ENCODE measurements around the gene ACD.

ACD gene

DNA sequence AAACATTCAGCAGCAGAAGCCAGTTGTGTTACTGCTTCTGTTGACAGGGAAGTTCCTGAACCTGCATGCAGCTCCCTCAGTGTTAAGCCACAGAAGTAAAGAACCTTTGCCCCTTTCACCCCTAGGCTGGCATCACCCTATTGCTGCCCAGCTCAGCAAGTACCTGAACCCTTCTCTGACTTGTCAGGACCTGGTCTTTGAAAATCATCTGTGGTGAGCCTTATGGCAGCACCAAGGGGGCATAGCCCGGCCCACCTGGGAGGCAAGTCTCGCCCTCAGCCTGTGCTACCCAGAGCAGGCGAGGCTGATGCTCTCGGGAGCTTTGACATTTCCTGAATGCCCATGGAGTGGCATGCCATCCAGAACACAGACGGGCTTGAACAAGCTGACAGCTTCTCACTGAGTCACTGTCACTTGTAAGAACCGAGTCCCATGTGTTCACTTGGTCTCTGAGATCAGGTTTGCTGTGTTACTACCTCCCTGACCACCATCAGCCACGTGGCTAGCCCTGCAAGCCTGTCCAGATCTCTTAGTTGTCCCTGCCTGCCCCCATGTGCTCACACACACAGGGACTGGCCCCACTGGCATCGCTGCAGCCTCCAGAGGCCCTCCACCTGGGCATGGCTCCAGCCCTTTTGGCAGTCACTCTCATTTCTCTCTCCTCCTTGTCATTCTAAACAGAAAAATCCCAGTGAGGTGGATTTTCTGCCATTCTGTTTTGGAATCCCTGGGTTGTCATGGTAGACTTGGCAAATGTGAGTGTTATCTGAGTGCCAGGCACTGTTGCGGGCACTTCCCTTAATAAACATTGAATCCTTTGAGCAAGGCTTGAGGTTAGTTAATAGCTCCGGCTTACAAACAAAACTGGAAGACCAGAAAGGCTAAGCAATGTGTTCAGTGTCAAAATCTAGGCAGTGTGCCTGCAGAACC, 18.0 kb downstream of the ACD start:
- Histone ChIP-seq H3K27me3 (ENCODE audit: insufficient read depth, insufficient read length) (peaks cover 28% of the 10 kb centered on the region), H3K4me1 (ENCODE audit: insufficient read depth, insufficient read length) (peaks cover 8% of the 10 kb centered on the region), H3K36me3 (ENCODE audit: insufficient read depth, insufficient read length, low read length) (peaks cover 26% of the 10 kb centered on the region), H3K4me3 (ENCODE audit: insufficient read length, low read depth) (no peak overlapping the region), H3K9me3 (ENCODE audit: insufficient read depth, low read length) (no peaks in the 10 kb centered on the region), H3K9ac (ENCODE audit: insufficient read length, low read depth) (peak overlapping the region; percentile 8)
- no peak for DNase-seq (ENCODE audit: low read depth, low spot score)
- no peak for TF ChIP-seq ZNF274 (IDR thresholded peaks at IDR 0.05; ENCODE audit: low read depth, low read length)

DNA sequence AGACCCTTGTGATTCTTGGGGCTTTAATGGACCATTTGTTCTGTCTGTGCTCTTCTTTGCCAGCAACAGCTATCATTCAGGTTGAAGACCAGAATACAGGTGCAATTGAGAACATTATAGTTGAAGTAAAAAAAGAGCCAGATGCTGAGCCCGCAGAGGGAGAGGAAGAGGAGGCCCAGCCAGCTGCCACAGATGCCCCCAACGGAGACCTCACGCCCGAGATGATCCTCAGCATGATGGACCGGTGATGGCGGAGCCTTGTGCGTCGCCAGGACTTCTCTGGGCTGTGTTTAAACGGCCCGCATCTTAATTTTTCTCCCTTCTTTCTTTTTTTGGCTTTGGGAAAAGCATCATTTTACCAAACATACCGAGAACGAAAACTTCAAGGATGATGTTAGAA, 22.4 kb downstream of the ACD start:
- Histone ChIP-seq H3K9ac (ENCODE audit: insufficient read length, low read depth) (no peak overlapping the region), H3K27me3 (ENCODE audit: insufficient read depth, insufficient read length) (no peaks in the 10 kb centered on the region), H3K4me3 (ENCODE audit: insufficient read length, low read depth) (no peak overlapping the region), H3K4me1 (ENCODE audit: insufficient read depth, insufficient read length) (no peaks in the 10 kb centered on the region), H3K9me3 (ENCODE audit: insufficient read depth, low read length) (no peaks in the 10 kb centered on the region), H3K36me3 (ENCODE audit: insufficient read depth, insufficient read length, low read length) (peaks cover 55% of the 10 kb centered on the region)
- TF ChIP-seq ZNF274 (IDR thresholded peaks at IDR 0.05; ENCODE audit: low read depth, low read length), result no peak
- no peak for TF ChIP-seq SUZ12 (IDR thresholded peaks at IDR 0.05; ENCODE audit: extremely low read depth, insufficient read depth, insufficient read length)
- no peak for TF ChIP-seq YY1 (IDR thresholded peaks at IDR 0.05; ENCODE audit: insufficient read depth, insufficient read length)
- DNase-seq (ENCODE audit: low read depth, low spot score), result no peak

DNA sequence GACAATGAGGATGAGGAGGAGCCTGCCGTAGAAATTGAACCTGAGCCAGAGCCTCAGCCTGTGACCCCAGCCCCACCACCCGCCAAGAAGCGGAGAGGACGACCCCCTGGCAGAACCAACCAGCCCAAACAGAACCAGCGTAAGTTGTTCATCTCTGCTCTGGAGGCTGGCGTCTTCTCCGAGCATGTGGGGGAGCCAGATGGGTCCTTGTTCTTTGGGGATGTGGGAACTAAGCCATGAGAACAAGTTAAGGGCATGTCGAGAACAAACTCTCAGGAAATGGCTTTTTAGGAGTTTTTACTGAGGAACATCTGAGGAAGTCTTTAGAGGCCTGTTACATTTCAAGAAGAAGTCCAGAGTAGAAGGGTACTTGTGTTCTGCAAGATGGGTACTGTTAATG, 23.3 kb downstream of the ACD start:
- TF ChIP-seq SUZ12 (IDR thresholded peaks at IDR 0.05; ENCODE audit: extremely low read depth, insufficient read depth, insufficient read length) (no peak), ZNF274 (IDR thresholded peaks at IDR 0.05; ENCODE audit: low read depth, low read length) (no peak), YY1 (IDR thresholded peaks at IDR 0.05; ENCODE audit: insufficient read depth, insufficient read length) (no peak)
- H3K9ac ChIP-seq (ENCODE audit: insufficient read length, low read depth), result no peak overlapping the region
- no peaks in the 10 kb centered on the region for H3K27me3 ChIP-seq (ENCODE audit: insufficient read depth, insufficient read length)
- no peak for DNase-seq (ENCODE audit: low read depth, low spot score)
- peaks cover 65% of the 10 kb centered on the region for H3K36me3 ChIP-seq (ENCODE audit: insufficient read depth, insufficient read length, low read length)
- H3K9me3 ChIP-seq (ENCODE audit: insufficient read depth, low read length), result no peaks in the 10 kb centered on the region
- H3K4me1 ChIP-seq (ENCODE audit: insufficient read depth, insufficient read length), result no peaks in the 10 kb centered on the region
- H3K4me3 ChIP-seq (ENCODE audit: insufficient read length, low read depth), result no peak overlapping the region

DNA sequence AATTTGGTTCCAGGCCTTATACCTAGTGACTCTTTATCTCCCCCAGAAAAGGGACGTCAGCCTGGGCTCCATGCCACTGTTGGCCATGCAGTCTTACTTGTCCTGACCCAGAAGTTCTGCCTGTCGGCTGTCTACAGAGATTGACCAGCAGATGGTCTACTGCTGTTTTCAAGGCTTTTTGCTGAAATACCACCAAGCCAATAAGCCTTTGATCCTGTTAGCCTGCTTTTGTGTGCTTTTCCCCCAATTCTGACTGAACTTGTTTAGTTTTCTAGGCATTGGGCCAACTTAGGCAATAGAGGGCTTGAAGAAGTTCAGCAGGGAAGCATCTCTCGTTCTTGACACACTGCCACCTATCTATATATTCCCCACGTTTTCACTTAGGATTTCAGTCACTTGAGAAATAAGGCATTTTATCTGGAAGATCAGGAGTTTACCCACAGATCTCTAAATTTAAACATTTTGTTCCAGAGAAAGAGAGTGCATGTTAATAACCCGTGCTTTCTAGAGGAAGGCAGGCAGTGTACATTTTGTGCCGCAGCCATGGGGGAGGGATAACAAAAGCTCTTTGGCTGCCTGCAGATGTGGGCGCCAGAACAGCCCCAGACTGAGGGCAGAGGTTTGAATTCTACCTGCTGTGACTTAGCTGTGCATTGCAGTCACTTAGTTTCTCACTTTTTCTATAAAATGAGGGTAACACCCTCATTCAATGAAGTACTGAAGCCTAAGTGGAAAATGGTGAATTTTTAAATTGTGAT, 27.5 kb downstream of the ACD start:
- H3K36me3 ChIP-seq (ENCODE audit: insufficient read depth, insufficient read length, low read length), result peaks cover 69% of the 10 kb centered on the region
- no peak for DNase-seq (ENCODE audit: low read depth, low spot score)

DNA sequence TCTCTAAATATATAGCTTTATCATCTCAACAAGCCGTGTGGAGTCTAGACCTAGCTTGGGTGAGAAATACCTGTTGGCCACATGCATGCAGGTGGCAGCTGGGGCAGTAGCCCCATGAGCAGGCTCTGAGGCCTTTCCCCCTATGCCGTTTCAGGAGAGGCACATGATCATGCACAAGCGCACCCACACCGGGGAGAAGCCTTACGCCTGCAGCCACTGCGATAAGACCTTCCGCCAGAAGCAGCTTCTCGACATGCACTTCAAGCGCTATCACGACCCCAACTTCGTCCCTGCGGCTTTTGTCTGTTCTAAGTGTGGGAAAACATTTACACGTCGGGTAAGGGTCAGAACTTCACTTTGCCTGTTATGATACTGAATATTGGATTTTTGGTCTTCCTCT, 31.8 kb downstream of the ACD start:
- DNase-seq (ENCODE audit: low read depth, low spot score), result no peak
- TF ChIP-seq YY1 (IDR thresholded peaks at IDR 0.05; ENCODE audit: insufficient read depth, insufficient read length) (no peak), SUZ12 (IDR thresholded peaks at IDR 0.05; ENCODE audit: extremely low read depth, insufficient read depth, insufficient read length) (no peak), ZNF274 (IDR thresholded peaks at IDR 0.05; ENCODE audit: low read depth, low read length) (no peak)
- Histone ChIP-seq H3K27me3 (ENCODE audit: insufficient read depth, insufficient read length) (no peaks in the 10 kb centered on the region), H3K36me3 (ENCODE audit: insufficient read depth, insufficient read length, low read length) (peaks cover 71% of the 10 kb centered on the region), H3K4me3 (ENCODE audit: insufficient read length, low read depth) (no peak overlapping the region), H3K9ac (ENCODE audit: insufficient read length, low read depth) (no peak overlapping the region), H3K4me1 (ENCODE audit: insufficient read depth, insufficient read length) (no peaks in the 10 kb centered on the region), H3K9me3 (ENCODE audit: insufficient read depth, low read length) (no peaks in the 10 kb centered on the region)

More for the DNA sequence above, 27.5 kb downstream of the ACD start:
- Histone ChIP-seq H3K9me3 (ENCODE audit: insufficient read depth, low read length) (no peaks in the 10 kb centered on the region), H3K27me3 (ENCODE audit: insufficient read depth, insufficient read length) (no peaks in the 10 kb centered on the region), H3K9ac (ENCODE audit: insufficient read length, low read depth) (no peak overlapping the region), H3K4me3 (ENCODE audit: insufficient read length, low read depth) (no peak overlapping the region), H3K4me1 (ENCODE audit: insufficient read depth, insufficient read length) (no peaks in the 10 kb centered on the region)
- TF ChIP-seq SUZ12 (IDR thresholded peaks at IDR 0.05; ENCODE audit: extremely low read depth, insufficient read depth, insufficient read length), result no peak
- TF ChIP-seq ZNF274 (IDR thresholded peaks at IDR 0.05; ENCODE audit: low read depth, low read length), result no peak
- no peak for TF ChIP-seq YY1 (IDR thresholded peaks at IDR 0.05; ENCODE audit: insufficient read depth, insufficient read length)

DNA sequence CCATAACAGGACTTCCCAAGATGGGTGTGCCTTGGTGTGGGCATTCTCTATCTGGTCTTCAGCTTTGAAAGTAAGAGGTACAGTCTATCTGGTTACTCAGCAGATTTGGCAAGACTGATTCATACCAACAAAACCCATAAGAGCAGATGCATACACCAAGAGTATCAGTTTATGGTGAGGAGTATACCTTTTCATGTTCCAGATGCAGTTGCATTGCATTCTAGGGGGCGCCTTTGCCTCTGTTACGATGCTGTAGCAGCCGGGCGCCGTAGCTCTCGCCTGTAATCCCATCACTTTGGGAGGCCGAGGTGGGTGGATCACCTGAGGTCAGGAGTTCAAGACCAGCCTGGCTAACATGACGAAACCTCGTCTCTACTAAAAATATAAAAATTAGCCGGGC, 46.3 kb downstream of the ACD start:
- Histone ChIP-seq H3K36me3 (ENCODE audit: insufficient read depth, insufficient read length, low read length) (peaks cover 77% of the 10 kb centered on the region), H3K4me1 (ENCODE audit: insufficient read depth, insufficient read length) (no peaks in the 10 kb centered on the region), H3K4me3 (ENCODE audit: insufficient read length, low read depth) (no peak overlapping the region), H3K27me3 (ENCODE audit: insufficient read depth, insufficient read length) (no peaks in the 10 kb centered on the region), H3K9me3 (ENCODE audit: insufficient read depth, low read length) (no peaks in the 10 kb centered on the region), H3K9ac (ENCODE audit: insufficient read length, low read depth) (no peak overlapping the region)
- DNase-seq (ENCODE audit: low read depth, low spot score), result no peak
- TF ChIP-seq ZNF274 (IDR thresholded peaks at IDR 0.05; ENCODE audit: low read depth, low read length), result no peak
- TF ChIP-seq SUZ12 (IDR thresholded peaks at IDR 0.05; ENCODE audit: extremely low read depth, insufficient read depth, insufficient read length), result no peak
- TF ChIP-seq YY1 (IDR thresholded peaks at IDR 0.05; ENCODE audit: insufficient read depth, insufficient read length), result no peak

DNA sequence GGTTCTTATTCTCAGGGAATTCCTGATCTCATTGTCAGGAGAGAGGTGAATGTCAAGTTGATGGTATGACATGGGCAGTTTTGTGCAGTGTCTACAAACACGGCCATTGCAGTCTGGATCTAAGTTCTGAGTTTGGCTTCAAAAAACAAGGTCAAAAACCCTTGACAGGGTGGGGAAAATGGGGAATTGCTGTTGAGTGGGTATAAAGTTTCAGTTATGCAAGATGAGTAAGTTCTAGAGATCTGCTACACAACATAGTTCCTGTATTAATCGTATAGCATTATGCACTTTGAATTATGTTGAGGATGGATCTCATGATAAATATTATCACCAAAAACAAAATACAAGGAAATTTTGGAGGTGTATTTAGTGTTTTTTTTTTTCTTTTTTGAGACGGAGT, 51.7 kb downstream of the ACD start:
- no peak overlapping the region for H3K9ac ChIP-seq (ENCODE audit: insufficient read length, low read depth)
- H3K27me3 ChIP-seq (ENCODE audit: insufficient read depth, insufficient read length), result no peaks in the 10 kb centered on the region
- no peak overlapping the region for H3K4me3 ChIP-seq (ENCODE audit: insufficient read length, low read depth)
- TF ChIP-seq YY1 (IDR thresholded peaks at IDR 0.05; ENCODE audit: insufficient read depth, insufficient read length), result no peak
- no peak for TF ChIP-seq SUZ12 (IDR thresholded peaks at IDR 0.05; ENCODE audit: extremely low read depth, insufficient read depth, insufficient read length)
- TF ChIP-seq ZNF274 (IDR thresholded peaks at IDR 0.05; ENCODE audit: low read depth, low read length), result no peak
- H3K36me3 ChIP-seq (ENCODE audit: insufficient read depth, insufficient read length, low read length), result peaks cover 36% of the 10 kb centered on the region
- no peaks in the 10 kb centered on the region for H3K4me1 ChIP-seq (ENCODE audit: insufficient read depth, insufficient read length)
- DNase-seq (ENCODE audit: low read depth, low spot score), result no peak
- H3K9me3 ChIP-seq (ENCODE audit: insufficient read depth, low read length), result no peaks in the 10 kb centered on the region

All from NT2/D1 (cell line).